Activated T-cell treated with anti-CD3 and anti-CD28 coated beads, Interleukin-2, amount 50 U/mL, for 72 hours (primary cell): ENCODE measurements around the gene ATG101. TPM values are rescaled to one million over a fixed set of nuclear protein-coding genes. Genes with fewer than 3 reads are reported as not detected.

Experiments used
- ATAC-seq, 2 donors: fragments of 150-1000 bp; cut with Tn5 transposase; replicated peaks in 1 of 2; 2 replicates each; pipeline ENCODE4 v1.10.0; 2021; ENCODE audit warnings: moderate library complexity in 2 of 2, mild to moderate bottlenecking in 1 of 2
- DNase-seq, 2 donors: peaks; one replicate each; pipeline ENCODE4 v3.0.0; 2021 to 2022; ENCODE audit warnings: mixed read lengths in 1 of 2
- H3K27ac Mint-ChIP-seq: one replicate; pipeline ENCODE4 v1.8.0; 2022; ENCODE audit warnings: mild to moderate bottlenecking, moderate library complexity, mixed read lengths
- H3K27me3 Mint-ChIP-seq: one replicate; pipeline ENCODE4 v1.8.0; 2022; ENCODE audit warnings: low read depth, mixed read lengths
- H3K36me3 Mint-ChIP-seq, 2 donors: one replicate each; pipeline ENCODE4 v1.8.0; 2022; ENCODE audit warnings: mixed read lengths in 2 of 2, mild to moderate bottlenecking in 1 of 2; ENCODE audit not compliant: insufficient read depth in 2 of 2
- H3K4me1 Mint-ChIP-seq: one replicate; pipeline ENCODE4 v1.8.0; 2022; ENCODE audit warnings: low read depth, mixed read lengths
- H3K4me3 Mint-ChIP-seq, 2 donors: one replicate each; pipeline ENCODE4 v1.8.0; 2022; ENCODE audit warnings: mild to moderate bottlenecking in 2 of 2, mixed read lengths in 2 of 2, moderate library complexity in 2 of 2
- H3K9me3 Mint-ChIP-seq, 2 donors: one replicate each; pipeline ENCODE4 v1.8.0; 2022; ENCODE audit warnings: mixed read lengths in 2 of 2
- total RNA-seq, 2 donors: library from RNA; stranded (reverse); gene quantifications; one replicate each; pipeline ENCODE4 v1.2.3, GENCODE V29; 2022

Gene ATG101
- total RNA-seq: 10 to 100 TPM; 52.6 to 53.4 TPM

- no peaks in the 10 kb centered on the region for H3K9me3 Mint-ChIP-seq
- DNase-seq (peak; percentile 88 to 91), ATAC-seq (peak; percentile 92 to 96)
- H3K4me3 Mint-ChIP-seq: peak within 1 kb of the TSS; percentile 92 to 96
- no peaks in the 10 kb centered on the region for H3K27me3 Mint-ChIP-seq
- H3K36me3 Mint-ChIP-seq: peaks cover 8 to 14% of the 10 kb centered on the region in 2 donors
- peak within 1 kb of the TSS; percentile 97 for H3K27ac Mint-ChIP-seq
- peaks cover 62% of the 10 kb centered on the region for H3K4me1 Mint-ChIP-seq
Observed at GRCh38 chr12:52069327-52070184, at the start of gene ATG101. ATG101 (plus strand) TSS chr12:52069978; CDS start chr12:52073651, 3,673 bp downstream.

GRCh38 chr12:52020539-52021336 lies 49.0 kb upstream of the ATG101 start:
- Mint-ChIP-seq H3K9me3 (no peaks in the 10 kb centered on the region), H3K36me3 (no peaks in the 10 kb centered on the region), H3K4me3 (peak overlapping the region; percentile 41 to 47), H3K27ac (no peak overlapping the region), H3K27me3 (no peaks in the 10 kb centered on the region), H3K4me1 (peaks cover 42% of the 10 kb centered on the region)
- DNase-seq (peak; percentile 74), ATAC-seq (peak; percentile 31 to 34)

- Mint-ChIP-seq H3K36me3 (no peaks in the 10 kb centered on the region), H3K9me3 (no peaks in the 10 kb centered on the region), H3K4me1 (peaks cover 49% of the 10 kb centered on the region), H3K4me3 (peak overlapping the region; percentile 87 to 94), H3K27me3 (no peaks in the 10 kb centered on the region), H3K27ac (no peak overlapping the region)
- DNase-seq: peak; percentile 37 to 44
- ATAC-seq: peak; percentile 3 to 13
Observed at GRCh38 chr12:52022841-52023181, 47.0 kb upstream of the ATG101 start.

- Mint-ChIP-seq H3K27ac (peak overlapping the region; percentile 94), H3K36me3 (no peaks in the 10 kb centered on the region), H3K9me3 (no peaks in the 10 kb centered on the region), H3K27me3 (no peaks in the 10 kb centered on the region), H3K4me3 (peak overlapping the region; percentile 87 to 94), H3K4me1 (peaks cover 49% of the 10 kb centered on the region)
- ATAC-seq (peak; percentile 68 to 69), DNase-seq (peak; percentile 94 to 96)
Observed at GRCh38 chr12:52023182-52023975, 46.4 kb upstream of the ATG101 start.

GRCh38 chr12:52023976-52024688 lies 45.6 kb upstream of the ATG101 start:
- peaks cover 49% of the 10 kb centered on the region for H3K4me1 Mint-ChIP-seq
- H3K4me3 Mint-ChIP-seq: peak overlapping the region; percentile 87 to 94
- H3K27me3 Mint-ChIP-seq: no peaks in the 10 kb centered on the region
- peak overlapping the region; percentile 94 for H3K27ac Mint-ChIP-seq
- H3K9me3 Mint-ChIP-seq: no peaks in the 10 kb centered on the region
- no peaks in the 10 kb centered on the region for H3K36me3 Mint-ChIP-seq
- peak; percentile 16 to 38 for ATAC-seq
- no peak for DNase-seq

- Mint-ChIP-seq H3K4me3 (peak overlapping the region; percentile 87 to 94), H3K27me3 (no peaks in the 10 kb centered on the region), H3K27ac (peak overlapping the region; percentile 94), H3K9me3 (no peaks in the 10 kb centered on the region), H3K36me3 (no peaks in the 10 kb centered on the region), H3K4me1 (peaks cover 49% of the 10 kb centered on the region)
- peak; percentile 60 to 73 for DNase-seq
- peak; percentile 44 to 51 for ATAC-seq
Observed at GRCh38 chr12:52024845-52025230, 44.9 kb upstream of the ATG101 start.

- DNase-seq (no peak), ATAC-seq (no peak)
- Mint-ChIP-seq H3K9me3 (no peaks in the 10 kb centered on the region), H3K4me1 (peaks cover 36% of the 10 kb centered on the region), H3K4me3 (peak overlapping the region; percentile 87 to 94), H3K27me3 (no peaks in the 10 kb centered on the region), H3K27ac (no peak overlapping the region), H3K36me3 (no peaks in the 10 kb centered on the region)
Observed at GRCh38 chr12:52026263-52026662, 43.5 kb upstream of the ATG101 start.

GRCh38 chr12:52027085-52027843 lies 42.5 kb upstream of the ATG101 start:
- Mint-ChIP-seq H3K4me1 (peaks cover 38% of the 10 kb centered on the region), H3K36me3 (no peaks in the 10 kb centered on the region), H3K4me3 (no peak overlapping the region), H3K27ac (no peak overlapping the region), H3K9me3 (no peaks in the 10 kb centered on the region), H3K27me3 (no peaks in the 10 kb centered on the region)
- no peak for DNase-seq
- ATAC-seq: no peak

GRCh38 chr12:52029685-52030084 lies 40.1 kb upstream of the ATG101 start:
- DNase-seq (no peak), ATAC-seq (no peak)
- Mint-ChIP-seq H3K36me3 (no peaks in the 10 kb centered on the region), H3K4me1 (peaks cover 42% of the 10 kb centered on the region), H3K9me3 (no peaks in the 10 kb centered on the region), H3K4me3 (no peak overlapping the region), H3K27ac (no peak overlapping the region), H3K27me3 (no peaks in the 10 kb centered on the region)

GRCh38 chr12:52032446-52032803 lies 37.4 kb upstream of the ATG101 start:
- H3K9me3 Mint-ChIP-seq: no peaks in the 10 kb centered on the region
- H3K27me3 Mint-ChIP-seq: no peaks in the 10 kb centered on the region
- peaks cover 38% of the 10 kb centered on the region for H3K4me1 Mint-ChIP-seq
- ATAC-seq (no peak), DNase-seq (no peak)
- H3K4me3 Mint-ChIP-seq: peak overlapping the region; percentile 83 to 91
- H3K27ac Mint-ChIP-seq: peak overlapping the region; percentile 82
- H3K36me3 Mint-ChIP-seq: no peaks in the 10 kb centered on the region

GRCh38 chr12:52032804-52033445 lies 36.9 kb upstream of the ATG101 start:
- DNase-seq (peak; percentile 92 to 95), ATAC-seq (peak; percentile 96)
- peaks cover 38% of the 10 kb centered on the region for H3K4me1 Mint-ChIP-seq
- no peaks in the 10 kb centered on the region for H3K36me3 Mint-ChIP-seq
- H3K27ac Mint-ChIP-seq: peak overlapping the region; percentile 82
- no peaks in the 10 kb centered on the region for H3K9me3 Mint-ChIP-seq
- no peaks in the 10 kb centered on the region for H3K27me3 Mint-ChIP-seq
- H3K4me3 Mint-ChIP-seq: peak overlapping the region; percentile 90 to 91
